HG03108 (cell line): ENCODE results near the gene INPP5D.
"Not testable (repeated sequence)": the region's sequence is repeated elsewhere in the genome, so short reads cannot be mapped to it uniquely, and the experiment has no call there.

Experiments
- ATAC-seq: cut with Tn5 transposase; IDR thresholded peaks from one replicate; pipeline ENCODE4 v1.9.1; 2021; ENCODE audit warnings: moderate library complexity; ENCODE audit not compliant: unreplicated experiment

The INPP5D gene

DNA sequence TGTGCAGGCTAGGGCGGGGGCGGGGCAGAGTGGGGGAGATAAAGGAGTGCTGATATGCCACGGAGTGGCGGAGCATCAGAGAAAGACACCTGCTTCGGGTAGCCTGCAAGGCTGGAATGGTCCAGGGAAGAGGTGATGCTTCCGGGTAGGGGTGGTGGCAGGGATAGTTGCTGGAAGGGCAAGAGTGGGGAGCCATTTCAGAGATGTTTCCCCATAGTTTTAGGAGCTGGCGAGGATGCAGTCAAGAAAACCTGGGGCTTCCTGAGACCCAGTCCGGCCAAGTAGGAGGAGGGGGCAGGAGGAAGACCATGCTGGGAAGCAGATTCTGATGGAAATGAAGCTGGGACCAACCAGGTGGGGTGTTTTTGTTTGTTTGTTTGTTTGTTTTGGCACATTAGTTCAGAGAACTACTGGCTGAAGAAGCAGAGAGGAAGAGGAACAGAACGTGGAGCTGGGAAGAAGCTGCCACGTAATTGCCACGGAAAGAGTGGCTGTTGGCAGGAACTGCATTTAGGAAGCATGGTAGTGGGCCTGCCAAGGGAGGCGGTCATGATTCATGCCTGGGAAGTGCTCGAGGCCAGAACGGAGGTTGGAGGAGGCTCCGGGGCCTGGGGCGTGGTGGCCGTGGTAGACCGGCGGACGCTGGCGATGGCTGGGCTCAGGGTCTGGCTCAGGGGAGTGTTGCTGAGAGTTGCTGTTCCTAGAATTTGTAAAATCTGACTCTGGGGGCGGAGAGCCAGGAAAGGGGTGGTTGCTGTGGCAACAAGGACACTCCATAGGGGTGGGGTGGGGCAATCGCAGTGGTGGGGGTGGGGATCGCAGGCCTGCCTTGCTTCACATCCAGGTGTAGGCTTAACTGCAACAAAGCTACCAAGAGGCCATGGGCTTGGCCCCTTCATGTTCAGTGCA lies 8.6 kb upstream of the INPP5D start:
- no peak for ATAC-seq

DNA sequence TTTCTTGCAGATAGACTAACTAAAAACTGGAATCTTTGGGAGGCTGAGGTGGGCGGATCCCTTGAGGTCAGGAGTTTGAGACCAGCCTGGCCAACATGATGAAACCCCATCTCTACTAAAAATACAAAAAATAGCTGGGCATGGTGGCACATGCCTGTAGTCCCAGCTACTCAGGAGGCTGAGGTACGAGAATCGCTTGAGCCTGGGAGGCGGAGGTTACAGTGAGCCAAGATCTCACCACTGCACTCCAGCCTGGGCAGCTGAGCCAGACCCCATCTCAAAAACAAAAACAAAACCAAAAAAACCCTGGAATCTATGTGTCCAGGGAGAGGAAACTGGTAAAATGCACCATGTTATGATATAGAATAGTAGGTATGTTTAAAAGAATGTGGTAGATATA lies 7.6 kb upstream of the INPP5D start:
- not testable (repeated sequence) for ATAC-seq

- no peak for ATAC-seq
Measured at GRCh38 chr2:233053928-233054784, 6.0 kb upstream of the INPP5D start.

DNA sequence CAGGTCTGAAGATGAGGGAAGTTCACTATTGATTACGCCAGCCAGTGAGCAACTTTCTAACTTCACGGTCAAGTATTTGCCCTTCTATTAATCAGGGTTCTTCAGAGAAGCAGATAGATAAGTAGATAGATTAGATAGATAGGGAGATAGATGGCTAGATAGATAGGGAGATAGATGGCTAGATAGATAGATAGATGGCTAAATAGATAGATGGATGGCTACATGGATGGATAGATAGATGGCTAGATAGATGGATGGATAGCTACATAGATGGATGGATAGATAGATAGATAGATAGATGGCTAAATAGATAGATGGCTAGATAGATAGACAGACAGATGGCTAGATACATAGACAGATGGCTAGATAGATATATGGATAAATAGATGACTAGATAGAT lies 4.8 kb upstream of the INPP5D start:
- ATAC-seq = no peak

GRCh38 chr2:233056961-233057605 lies 3.1 kb upstream of the INPP5D start:
- no peak for ATAC-seq

DNA sequence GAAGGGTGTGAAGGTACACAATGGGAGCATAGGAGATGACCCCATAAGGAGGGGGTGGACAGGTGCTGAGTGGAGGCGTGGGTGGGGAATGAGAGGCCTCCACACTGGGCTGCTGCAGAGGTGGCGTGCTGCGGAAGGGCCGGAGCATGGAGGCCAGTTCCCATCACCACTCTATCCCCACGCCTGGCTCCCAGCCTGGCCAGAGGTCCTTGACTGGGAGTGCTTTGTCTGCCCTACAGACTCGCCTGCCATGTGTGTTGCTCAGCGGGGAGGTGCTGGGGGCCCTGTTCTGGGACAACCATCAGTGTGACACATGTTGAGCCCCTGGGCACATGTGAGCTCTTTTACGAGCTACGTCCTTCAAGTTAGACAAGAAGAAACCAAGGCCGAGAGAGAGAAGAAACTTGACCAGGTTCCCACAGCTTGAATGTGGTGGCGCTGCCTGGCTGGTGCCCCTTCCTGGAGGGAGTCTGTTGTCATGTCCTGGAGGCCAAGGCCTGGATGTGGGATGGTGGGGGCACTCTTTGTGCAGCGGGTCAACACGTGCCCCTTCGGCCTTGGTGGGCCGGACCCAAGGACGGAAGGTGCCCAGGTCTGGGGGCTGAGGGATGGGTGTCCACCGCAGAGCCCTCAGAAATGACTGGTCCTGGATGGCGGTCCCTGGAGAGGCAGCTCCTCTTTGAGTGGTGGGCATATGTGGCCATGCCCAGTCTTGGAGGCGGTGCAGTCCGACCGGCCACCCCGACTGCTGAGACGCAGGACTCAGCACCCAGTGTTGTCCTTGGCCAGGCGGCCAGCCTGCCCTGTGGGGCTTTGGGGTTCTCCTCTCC lies 1.2 kb upstream of the INPP5D start:
- ATAC-seq = no peak

GRCh38 chr2:233059547-233059796 lies 670 bp upstream of the INPP5D start:
- no peak for ATAC-seq

GRCh38 chr2:233060501-233060979 lies 398 bp downstream of the INPP5D start:
- ATAC-seq = no peak

DNA sequence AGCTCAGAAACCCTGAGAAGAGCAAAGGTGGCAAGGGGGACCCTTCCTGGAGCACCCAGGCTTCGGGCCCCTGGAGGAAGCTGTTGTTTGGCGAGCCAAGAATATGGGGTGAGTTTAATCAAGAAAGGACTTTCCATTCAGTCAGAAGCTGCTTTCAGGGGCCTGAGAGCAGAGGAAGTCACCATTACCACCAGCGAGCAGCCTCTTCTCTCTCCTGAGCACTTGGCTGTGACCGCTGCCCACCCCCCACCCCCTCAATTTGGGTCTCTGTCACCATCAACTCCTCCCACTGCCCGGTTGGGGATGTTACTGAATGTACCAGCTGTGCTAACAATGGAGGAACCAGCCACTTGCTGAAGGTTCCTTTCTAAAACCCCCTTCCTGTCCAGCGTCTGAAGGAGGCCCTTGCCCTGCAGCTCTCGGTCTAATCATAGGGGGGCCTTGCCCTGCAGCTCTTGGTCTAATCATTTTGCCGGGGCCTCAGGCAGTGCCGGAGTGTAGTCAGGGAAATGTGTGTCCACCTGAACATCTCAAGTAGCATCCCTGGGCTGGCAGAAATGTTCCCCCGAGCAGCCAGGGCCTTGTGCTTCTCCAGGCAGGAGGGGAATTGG lies 943 bp downstream of the INPP5D start:
- peak; percentile 9 for ATAC-seq

DNA sequence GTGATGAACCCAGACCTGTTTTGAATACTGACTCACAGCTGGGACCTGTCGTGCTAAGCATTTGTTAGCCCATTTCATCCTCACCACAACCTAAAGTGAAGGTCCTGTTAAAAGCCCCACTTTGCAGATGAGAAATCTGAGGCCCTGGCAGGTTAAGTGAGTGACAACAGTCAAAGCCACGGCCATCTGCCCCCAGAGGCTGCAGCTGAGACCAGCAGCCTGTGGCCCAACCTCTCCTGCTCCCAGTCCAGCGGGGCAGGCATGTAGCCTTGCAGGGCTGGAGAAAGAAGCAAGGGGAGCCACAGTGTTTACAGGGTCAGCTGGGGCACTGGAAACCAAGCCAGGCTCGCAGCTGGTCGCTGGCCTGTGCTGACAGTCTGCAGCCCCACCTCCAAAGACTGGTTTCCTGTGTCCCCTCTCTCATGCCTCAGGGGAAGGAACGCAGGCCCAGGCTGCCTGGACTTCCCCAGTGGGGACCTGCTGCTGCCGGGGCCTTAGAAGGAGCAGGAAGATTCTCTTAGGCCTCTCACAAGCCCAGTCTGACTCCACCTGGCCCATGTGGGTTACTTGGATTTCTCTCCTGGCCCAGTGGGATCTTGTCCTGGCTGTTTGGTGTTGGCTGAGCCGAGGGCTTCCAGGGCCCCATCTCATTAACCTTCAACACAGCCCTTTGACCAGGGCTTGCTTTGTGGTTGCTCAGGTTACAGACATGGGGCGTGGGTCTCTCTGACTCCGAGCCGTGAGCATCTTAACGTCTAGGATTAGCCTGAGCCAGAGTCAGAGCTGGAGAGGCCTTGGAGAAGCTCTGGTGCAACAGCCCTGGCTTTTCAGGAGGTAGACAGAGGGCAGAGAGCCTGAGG lies 1.7 kb downstream of the INPP5D start:
- ATAC-seq = peak; percentile 20

- ATAC-seq = no peak
Measured at GRCh38 chr2:233062451-233062850, 2.3 kb downstream of the INPP5D start.

- ATAC-seq = no peak
Measured at GRCh38 chr2:233062946-233063268, 2.8 kb downstream of the INPP5D start.

- peak; percentile 46 for ATAC-seq
Measured at GRCh38 chr2:233063269-233063975, 3.3 kb downstream of the INPP5D start.

DNA sequence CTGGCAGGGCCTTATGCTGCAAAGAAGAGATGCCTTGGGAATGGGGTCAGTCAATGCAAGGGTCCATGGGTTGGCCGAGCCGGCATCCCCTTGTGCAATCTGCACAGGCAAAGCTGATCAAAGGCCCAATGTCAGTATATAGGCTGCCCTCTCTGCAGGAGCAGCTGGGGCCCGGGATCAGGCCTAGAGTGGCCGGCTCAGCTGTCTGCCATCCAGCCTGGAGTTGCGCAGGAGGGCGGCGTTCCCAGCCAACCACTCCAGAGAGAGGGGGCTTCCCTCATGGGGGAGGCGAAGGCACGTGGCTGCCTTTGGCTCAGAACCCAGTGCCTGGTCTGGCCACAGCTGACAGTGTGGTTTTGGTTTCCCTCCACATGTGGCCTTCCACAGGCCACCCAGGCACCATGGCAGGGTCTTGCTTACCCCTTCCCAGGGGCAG lies 3.9 kb downstream of the INPP5D start:
- no peak for ATAC-seq

GRCh38 chr2:233064530-233065199 lies 4.5 kb downstream of the INPP5D start:
- no peak for ATAC-seq

GRCh38 chr2:233065200-233065589 lies 5.1 kb downstream of the INPP5D start:
- not testable (repeated sequence) for ATAC-seq

DNA sequence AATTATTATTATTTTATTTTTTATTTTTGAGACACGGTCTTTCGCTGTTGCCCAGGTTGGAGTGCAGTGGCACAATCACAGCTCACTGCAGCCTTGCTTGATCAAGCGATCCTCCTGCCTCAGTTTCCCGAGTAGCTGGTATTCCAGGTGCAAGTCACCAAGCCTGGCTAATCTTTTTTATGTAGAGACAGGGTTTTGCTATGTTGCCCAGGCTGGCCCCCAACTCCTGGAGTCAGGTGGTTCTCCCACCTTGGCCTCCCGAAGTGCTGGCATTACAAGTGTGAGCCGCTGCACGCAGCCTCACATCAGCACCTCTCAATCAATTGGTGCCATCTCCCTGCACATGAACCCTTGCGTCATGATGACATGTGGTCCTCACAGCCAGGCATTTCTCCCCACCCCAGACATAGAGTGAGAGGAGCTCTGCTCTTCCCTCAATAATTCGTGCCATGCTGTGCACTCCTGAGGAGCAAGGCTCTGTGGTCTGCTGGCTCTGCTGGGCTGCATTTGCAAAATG lies 5.9 kb downstream of the INPP5D start:
- ATAC-seq = no peak
